HUES64 (cell line): ENCODE data around the gene CYB5R2.

Experiments used
- H3K27ac ChIP-seq: 2 replicates; pipeline ENCODE4 v1.7.0; 2013; ENCODE audit warnings: low read depth, low read length, inconsistent platforms
- H3K27me3 ChIP-seq: 2 replicates; pipeline ENCODE4 v1.6.1; 2013; ENCODE audit warnings: mild to moderate bottlenecking, low read length; ENCODE audit not compliant: insufficient read depth
- H3K36me3 ChIP-seq: 2 replicates; pipeline ENCODE4 v1.6.1; 2013; ENCODE audit warnings: mild to moderate bottlenecking, low read length; ENCODE audit not compliant: insufficient read depth
- H3K4me1 ChIP-seq: 2 replicates; pipeline ENCODE4 v1.6.1; 2013; ENCODE audit warnings: mild to moderate bottlenecking, low read length, moderate library complexity; ENCODE audit not compliant: insufficient read depth
- H3K4me3 ChIP-seq: 2 replicates; pipeline ENCODE4 v1.5.1; 2013; ENCODE audit warnings: mild to moderate bottlenecking, low read length, moderate library complexity
- H3K9ac ChIP-seq: 2 replicates; pipeline ENCODE4 v1.6.1; 2013; ENCODE audit warnings: mild to moderate bottlenecking, low read depth, low read length
- H3K9me3 ChIP-seq: 2 replicates; pipeline ENCODE4 v1.6.1; 2013; ENCODE audit warnings: low read depth, low read length; ENCODE audit not compliant: insufficient read depth
- WGBS: fragments of 150-250, 120-280 bp; methylation state at CpG from one replicate; pipeline ENCODE4 v1.1.7; 2013; ENCODE audit warnings: missing lambda C conversion rate; 5-methylcytosine and 5-hydroxymethylcytosine counted together

The CYB5R2 gene

DNA sequence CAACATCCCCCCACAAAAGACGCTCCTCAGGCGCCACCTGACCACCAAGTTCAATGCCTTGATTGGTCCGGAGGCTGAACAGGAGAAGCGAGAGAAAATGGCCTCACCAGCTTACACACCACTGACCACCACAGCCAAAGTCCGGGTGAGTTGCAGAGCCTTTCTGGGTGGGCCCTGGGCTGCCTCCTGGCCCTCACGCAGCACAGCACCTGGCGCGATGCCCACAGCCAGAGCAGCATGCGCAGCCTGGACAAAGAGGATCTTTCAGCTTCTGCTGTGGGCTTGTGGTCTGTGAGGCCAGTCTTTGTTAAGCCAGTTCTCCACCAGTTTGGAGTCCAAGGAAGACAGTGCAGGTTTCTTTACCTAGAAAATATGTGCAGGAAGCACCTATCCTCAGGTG, 21.6 kb downstream of the CYB5R2 start:
- Histone ChIP-seq H3K9ac (no peak overlapping the region), H3K9me3 (no peaks in the 10 kb centered on the region), H3K4me1 (no peaks in the 10 kb centered on the region), H3K27me3 (no peaks in the 10 kb centered on the region), H3K4me3 (no peak overlapping the region), H3K36me3 (peaks cover 21% of the 10 kb centered on the region), H3K27ac (no peak overlapping the region)
- 97% methylated on average over 9 of the region's 9 CpGs for WGBS

GRCh38 chr11:7651140-7651551, 22.2 kb downstream of the CYB5R2 start:
- Histone ChIP-seq H3K4me1 (no peaks in the 10 kb centered on the region), H3K36me3 (peaks cover 21% of the 10 kb centered on the region), H3K27me3 (no peaks in the 10 kb centered on the region), H3K4me3 (no peak overlapping the region), H3K9ac (no peak overlapping the region), H3K27ac (no peak overlapping the region), H3K9me3 (no peaks in the 10 kb centered on the region)
- 97% methylated on average over 4 of the region's 5 CpGs for WGBS

- Histone ChIP-seq H3K27me3 (no peaks in the 10 kb centered on the region), H3K4me1 (no peaks in the 10 kb centered on the region), H3K9ac (no peak overlapping the region), H3K9me3 (no peaks in the 10 kb centered on the region), H3K4me3 (no peak overlapping the region), H3K36me3 (peaks cover 20% of the 10 kb centered on the region), H3K27ac (no peak overlapping the region)
- WGBS = 100% methylated on average over 2 of the region's 3 CpGs
Observed at GRCh38 chr11:7648264-7648663, 25.0 kb downstream of the CYB5R2 start.

DNA sequence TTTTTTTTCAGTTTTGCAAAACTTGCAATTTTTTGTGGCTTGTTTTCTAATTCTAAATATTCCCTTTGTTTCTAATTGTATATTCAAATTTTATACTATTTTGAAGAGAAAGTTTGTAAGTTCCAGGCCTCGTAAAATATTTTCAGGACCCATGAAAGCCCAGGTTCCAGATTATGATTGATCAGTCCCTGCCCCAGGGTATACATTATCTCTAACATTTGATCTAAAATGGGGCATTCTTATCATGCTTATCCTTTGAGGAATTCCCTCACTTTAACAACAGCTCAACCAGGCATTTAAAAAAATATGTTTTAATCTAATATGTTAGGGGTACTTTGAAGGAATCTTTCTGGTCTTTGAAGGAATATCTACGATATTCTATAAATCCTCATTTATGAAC, 26.4 kb downstream of the CYB5R2 start:
- Histone ChIP-seq H3K36me3 (peaks cover 14% of the 10 kb centered on the region), H3K4me3 (no peak overlapping the region), H3K9ac (no peak overlapping the region), H3K27me3 (no peaks in the 10 kb centered on the region), H3K9me3 (no peaks in the 10 kb centered on the region), H3K27ac (no peak overlapping the region), H3K4me1 (no peaks in the 10 kb centered on the region)
- 100% methylated on average over 1 of the region's 2 CpGs for WGBS

- WGBS = 96% methylated on average over 3 of the region's 3 CpGs
- Histone ChIP-seq H3K9ac (no peak overlapping the region), H3K4me1 (no peaks in the 10 kb centered on the region), H3K27me3 (no peaks in the 10 kb centered on the region), H3K36me3 (peaks cover 16% of the 10 kb centered on the region), H3K4me3 (no peak overlapping the region), H3K27ac (no peak overlapping the region), H3K9me3 (no peaks in the 10 kb centered on the region)
Observed at GRCh38 chr11:7645206-7645605, 28.1 kb downstream of the CYB5R2 start.

DNA sequence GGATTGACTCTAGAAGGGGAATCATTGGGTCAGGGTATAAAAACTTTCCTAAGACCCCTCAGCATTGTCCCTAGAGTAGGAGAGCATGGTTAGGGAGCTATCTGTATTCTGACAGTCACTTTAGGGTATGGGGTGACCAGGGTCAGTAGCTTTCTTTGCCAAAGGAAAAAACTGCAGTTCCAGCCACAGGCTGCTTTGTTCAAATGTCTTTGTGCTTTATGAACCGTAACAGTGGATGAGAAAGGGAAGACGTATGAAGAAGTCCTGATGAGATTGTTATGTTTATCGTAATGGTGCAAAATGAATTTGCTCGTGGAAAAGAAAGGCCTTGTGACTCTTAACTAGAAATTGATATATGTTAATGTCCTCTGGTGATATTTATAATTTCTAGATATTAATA, 30.0 kb downstream of the CYB5R2 start:
- Histone ChIP-seq H3K4me3 (no peak overlapping the region), H3K27me3 (no peaks in the 10 kb centered on the region), H3K9ac (no peak overlapping the region), H3K27ac (no peak overlapping the region), H3K9me3 (no peaks in the 10 kb centered on the region), H3K36me3 (peaks cover 7% of the 10 kb centered on the region; the same call in 1 of the 2 replicates), H3K4me1 (no peaks in the 10 kb centered on the region)
- WGBS = 90% methylated on average over 4 of the region's 4 CpGs

- Histone ChIP-seq H3K4me3 (no peak overlapping the region), H3K9ac (no peak overlapping the region), H3K36me3 (peaks cover 7% of the 10 kb centered on the region; the same call in 1 of the 2 replicates), H3K27me3 (no peaks in the 10 kb centered on the region), H3K27ac (no peak overlapping the region), H3K9me3 (no peaks in the 10 kb centered on the region), H3K4me1 (no peaks in the 10 kb centered on the region)
- WGBS = 61% methylated on average over 3 of the region's 4 CpGs
Observed at GRCh38 chr11:7642747-7643146, 30.6 kb downstream of the CYB5R2 start.

GRCh38 chr11:7640816-7641215, 32.5 kb downstream of the CYB5R2 start:
- H3K4me3 ChIP-seq = no peak overlapping the region
- peaks cover 7% of the 10 kb centered on the region; the same call in 1 of the 2 replicates for H3K36me3 ChIP-seq
- WGBS = 96% methylated on average over 6 of the region's 6 CpGs
- H3K4me1 ChIP-seq = no peaks in the 10 kb centered on the region; the same call in 1 of the 2 replicates
- H3K27me3 ChIP-seq = no peaks in the 10 kb centered on the region
- no peak overlapping the region for H3K27ac ChIP-seq
- no peak overlapping the region for H3K9ac ChIP-seq
- H3K9me3 ChIP-seq = no peaks in the 10 kb centered on the region

DNA sequence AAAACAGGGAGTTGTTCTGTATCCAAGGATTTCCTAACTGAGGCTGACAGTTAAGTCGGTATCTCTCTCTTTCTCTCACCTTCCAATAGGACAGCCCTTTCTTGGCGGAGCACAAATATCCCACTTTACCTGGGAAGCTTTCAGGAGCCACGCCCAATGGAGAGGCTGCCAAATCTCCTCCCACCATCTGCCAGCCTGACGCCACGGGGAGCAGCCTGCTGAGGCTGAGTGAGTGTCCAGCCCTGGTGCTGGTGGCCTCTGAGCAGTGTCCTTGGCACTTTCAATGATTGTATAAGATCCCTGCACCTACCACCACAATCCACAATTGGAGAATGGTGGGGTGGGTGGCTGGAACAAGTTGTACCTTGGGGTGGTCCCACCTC, 33.7 kb downstream of the CYB5R2 start:
- no peak overlapping the region for H3K9ac ChIP-seq
- no peaks in the 10 kb centered on the region for H3K27me3 ChIP-seq
- no peaks in the 10 kb centered on the region; the same call in 1 of the 2 replicates for H3K4me1 ChIP-seq
- WGBS = 85% methylated on average over 5 of the region's 5 CpGs
- no peak overlapping the region for H3K4me3 ChIP-seq
- H3K9me3 ChIP-seq = no peaks in the 10 kb centered on the region
- peaks cover 9% of the 10 kb centered on the region; the same call in 1 of the 2 replicates for H3K36me3 ChIP-seq
- no peak overlapping the region for H3K27ac ChIP-seq

- Histone ChIP-seq H3K9ac (no peak overlapping the region), H3K9me3 (no peaks in the 10 kb centered on the region), H3K36me3 (peaks cover 12% of the 10 kb centered on the region; the same call in 1 of the 2 replicates), H3K4me3 (no peak overlapping the region), H3K27ac (no peak overlapping the region), H3K27me3 (no peaks in the 10 kb centered on the region), H3K4me1 (no peaks in the 10 kb centered on the region; the same call in 1 of the 2 replicates)
- WGBS = 89% methylated on average over 5 of the region's 5 CpGs
Observed at GRCh38 chr11:7638710-7639642, 34.3 kb downstream of the CYB5R2 start.

- no peaks in the 10 kb centered on the region; the same call in 1 of the 2 replicates for H3K4me1 ChIP-seq
- 78% methylated on average over 7 of the region's 7 CpGs for WGBS
- H3K9ac ChIP-seq = no peak overlapping the region
- no peak overlapping the region for H3K27ac ChIP-seq
- H3K36me3 ChIP-seq = peaks cover 12% of the 10 kb centered on the region; the same call in 1 of the 2 replicates
- H3K27me3 ChIP-seq = no peaks in the 10 kb centered on the region
- H3K4me3 ChIP-seq = no peak overlapping the region
- no peaks in the 10 kb centered on the region for H3K9me3 ChIP-seq
Observed at GRCh38 chr11:7637447-7638157, 35.7 kb downstream of the CYB5R2 start.
